Measurements from ENCODE around the gene SLC9A4.
"Not testable (repeated sequence)": the region's sequence is repeated elsewhere in the genome, so short reads cannot be mapped to it uniquely, and the experiment has no call there.

The SLC9A4 gene

DNA sequence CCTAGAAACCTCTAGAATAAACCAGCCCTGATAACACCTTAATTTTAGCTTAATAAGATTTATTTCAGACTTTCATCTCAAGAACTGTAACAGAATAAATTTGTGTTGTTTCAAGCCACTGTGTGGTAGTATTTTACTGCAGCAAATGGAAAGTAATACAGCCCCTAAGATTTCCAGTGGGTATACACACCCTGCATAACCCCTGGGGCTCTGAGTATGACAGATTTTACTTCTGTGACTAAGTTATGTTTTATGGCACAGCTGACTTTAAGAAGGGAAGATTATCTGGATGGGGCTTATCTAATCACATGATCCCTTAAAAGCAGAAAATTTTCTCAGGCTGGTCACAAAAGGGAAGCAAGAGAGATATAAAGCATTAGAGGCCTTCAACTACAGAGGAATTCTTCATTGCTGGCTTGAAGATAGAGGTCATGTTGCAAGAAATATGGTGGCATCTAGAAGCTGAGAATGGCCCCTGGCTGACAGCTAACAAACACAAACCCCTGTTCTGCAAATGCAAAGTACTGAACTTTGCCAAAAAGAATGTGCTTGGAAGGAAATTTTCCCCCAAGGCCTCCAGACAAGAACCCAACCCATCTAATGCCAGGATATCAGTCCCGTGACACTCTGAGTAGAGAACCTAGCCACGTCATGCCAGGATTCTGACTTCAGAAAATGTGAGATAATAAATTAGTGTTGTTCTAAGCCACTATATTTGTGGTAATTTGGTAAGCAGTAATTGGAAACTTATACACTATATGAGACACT lies 78.5 kb downstream of the SLC9A4 start:
- DNase-seq = no peak

DNA sequence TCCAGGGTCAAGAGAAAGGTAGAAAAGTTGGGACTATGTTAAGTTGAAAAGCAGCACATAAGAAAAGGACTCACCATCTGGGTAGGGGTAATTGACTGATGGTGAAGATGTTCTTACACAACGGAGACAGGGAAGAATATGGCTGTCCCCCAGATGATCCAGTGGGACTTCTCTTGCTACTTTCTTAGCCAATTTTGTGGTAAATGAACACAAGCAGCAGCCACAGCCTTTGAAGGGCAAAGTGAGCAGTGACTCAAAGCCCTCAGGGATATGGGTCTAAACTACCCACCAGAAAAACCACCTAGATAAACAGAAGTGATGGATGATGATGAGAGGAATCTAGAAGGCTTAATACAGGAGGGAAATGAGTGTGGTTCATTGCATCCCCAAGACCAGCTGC lies 80.6 kb downstream of the SLC9A4 start:
- no peak for DNase-seq

DNA sequence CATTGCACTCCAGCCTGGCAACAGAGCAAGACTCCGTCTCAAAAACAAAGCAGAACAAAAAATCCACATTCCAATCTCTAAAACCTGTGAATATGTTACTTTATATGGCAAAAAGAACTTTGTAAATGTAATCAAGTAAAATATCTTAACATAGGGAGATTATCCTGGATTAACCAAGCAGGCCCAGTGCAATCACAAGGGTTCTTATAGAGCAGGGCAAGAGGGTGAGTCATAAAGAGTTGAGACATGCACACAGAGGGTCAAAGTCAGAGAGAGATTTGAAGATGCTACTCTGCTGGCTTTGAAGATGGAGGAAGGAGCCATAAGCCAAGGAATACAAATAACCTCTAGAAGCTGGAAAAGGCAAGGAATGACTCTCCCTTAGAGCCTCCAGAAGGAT lies 85.4 kb downstream of the SLC9A4 start:
- no peak for DNase-seq

DNA sequence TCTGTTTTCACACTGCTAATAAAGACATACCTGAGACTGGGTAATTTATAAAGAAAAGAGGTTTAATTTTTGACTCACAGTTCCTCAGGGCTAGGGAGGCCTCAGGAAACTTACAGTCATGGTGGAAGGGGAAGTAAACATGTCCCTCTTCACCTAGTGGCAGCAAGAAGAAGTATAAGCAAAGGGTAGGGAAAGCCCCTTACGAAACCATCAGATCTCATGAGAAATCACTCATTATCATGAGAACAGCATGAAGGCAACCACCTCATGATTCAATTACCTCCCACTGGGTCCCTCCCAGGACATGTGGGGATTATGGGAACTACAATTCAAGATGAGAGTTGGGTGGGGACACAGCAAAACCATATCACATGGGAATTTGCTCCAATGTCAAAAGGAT lies 89.5 kb downstream of the SLC9A4 start:
- DNase-seq = not testable (repeated sequence)

DNA sequence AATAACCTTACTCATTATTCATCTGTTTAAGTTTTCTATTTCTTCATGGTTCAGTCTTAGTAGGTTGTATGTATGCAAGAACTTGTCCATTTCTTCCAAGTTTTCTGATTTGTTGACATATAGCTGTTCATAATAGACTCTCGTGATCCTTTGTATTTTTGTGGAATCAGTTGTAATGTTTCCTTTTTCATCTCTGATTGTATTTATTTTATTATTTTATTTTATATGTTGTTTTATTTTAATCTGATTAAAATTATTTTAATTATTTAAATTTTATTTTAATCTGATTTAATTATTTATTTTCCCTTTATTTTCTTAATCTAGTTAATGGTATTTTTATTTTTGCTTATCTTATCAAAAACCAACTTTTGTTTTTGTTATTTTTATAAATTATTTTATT lies 102.9 kb downstream of the SLC9A4 start:
- DNase-seq = no peak

DNA sequence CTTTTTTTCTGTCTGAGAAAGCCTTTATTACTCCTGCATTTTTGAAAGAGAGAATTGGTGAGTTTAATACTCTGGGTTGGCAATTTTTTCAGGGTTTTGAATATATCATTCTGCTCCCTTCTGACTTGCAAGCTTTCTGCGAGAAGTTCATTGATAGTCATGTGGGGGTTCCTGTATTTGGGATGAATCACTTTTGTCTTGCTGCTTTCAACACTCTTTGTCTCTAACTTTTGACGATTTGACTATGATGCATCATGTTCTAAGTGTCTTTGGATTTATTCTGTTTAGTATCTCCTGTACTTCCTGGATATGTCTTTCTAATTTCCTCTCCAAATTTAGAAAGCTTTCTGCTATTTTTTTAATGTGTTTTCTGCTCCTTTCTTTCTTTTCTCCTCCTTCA lies 105.3 kb downstream of the SLC9A4 start:
- DNase-seq = no peak

DNA sequence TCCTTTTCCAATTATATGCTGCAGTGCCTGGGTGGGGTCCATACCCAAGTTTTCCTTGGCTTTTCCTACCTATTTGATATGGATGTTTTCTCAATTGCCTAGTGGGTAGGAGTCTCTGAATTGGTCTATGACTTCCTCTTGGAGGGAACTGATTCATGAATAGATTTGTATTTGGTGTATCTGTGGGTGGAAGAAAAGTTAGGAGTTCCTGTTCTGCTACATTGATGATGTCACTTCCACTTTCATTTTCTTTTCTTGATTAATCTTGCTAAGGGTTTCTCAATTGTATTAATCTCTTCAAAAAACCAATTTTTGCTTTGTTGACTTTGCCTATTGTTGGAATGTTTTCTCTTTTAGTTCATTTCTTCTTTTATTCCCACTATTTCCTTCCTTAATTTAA lies 108.9 kb downstream of the SLC9A4 start:
- DNase-seq = no peak

DNA sequence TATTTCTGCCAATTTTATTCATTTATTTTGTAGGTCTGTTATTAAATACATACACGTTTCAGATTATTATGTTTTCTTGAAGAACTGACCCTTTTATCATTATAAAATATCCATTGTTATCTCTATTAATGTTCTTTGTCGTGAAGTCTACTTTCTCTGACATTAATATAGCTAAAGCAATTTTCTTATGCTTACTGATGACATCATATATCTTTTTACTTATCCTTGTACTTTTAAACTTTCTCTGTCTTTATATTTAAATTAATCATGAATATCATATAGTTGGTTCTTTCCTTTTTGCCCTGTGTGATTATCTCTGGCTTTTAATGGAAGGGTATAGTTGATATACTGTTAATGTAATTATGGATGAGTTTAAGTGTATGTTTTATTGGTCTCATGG lies 109.8 kb downstream of the SLC9A4 start:
- DNase-seq = no peak

All from T-helper 2 cell (primary cell).